CD4-positive, alpha-beta T cell (primary cell): Measurements from ENCODE around the gene COX7B. TPM values are rescaled to one million over a fixed set of nuclear protein-coding genes. Genes with fewer than 3 reads are reported as not detected.

Source experiments
- ATAC-seq: fragments of 200-7000 bp; cut with Tn5 transposase; one replicate; pipeline ENCODE4 v1.10.0; 2022; ENCODE audit warnings: mild to moderate bottlenecking; ENCODE audit not compliant: poor library complexity
- CTCF ChIA-PET: fragments of 350-600 bp; sonication (Branson Sonifier 250); formaldehyde crosslinking; loops from one replicate; lab custom pipeline; 2021; ENCODE audit warnings: antibody characterized with exemption, inconsistent platforms; lab: Charles Lee
- POLR2A ChIA-PET: fragments of 350-600 bp; sonication (Branson Sonifier 250); formaldehyde crosslinking; loops from one replicate; lab custom pipeline; 2021; ENCODE audit warnings: antibody characterized with exemption, inconsistent platforms; lab: Charles Lee
- DNase-seq, 14 experiments: peaks; one replicate each; pipeline ENCODE4 v3.0.0-alpha.2; 2013 to 2020; ENCODE audit warnings: mixed read lengths in 2 of 14
- H3K27ac ChIP-seq, 2 donors: one replicate each; pipeline versions ENCODE4 v1.5.1 to v1.7.0; 2013; ENCODE audit warnings: low read length in 2 of 2, low read depth in 1 of 2, mild to moderate bottlenecking in 1 of 2
- H3K27me3 ChIP-seq, 2 experiments: 1 replicate in 1 of 2; 2 replicates in 1 of 2; pipeline versions ENCODE4 v1.6.1 to v1.7.0; 2013; ENCODE audit warnings: low read length in 2 of 2, control low read depth in 1 of 2, mild to moderate bottlenecking in 1 of 2, moderate library complexity in 1 of 2; ENCODE audit not compliant: insufficient read depth in 2 of 2, control insufficient read depth in 1 of 2
- H3K36me3 ChIP-seq: one replicate; pipeline ENCODE4 v1.6.1; 2013; ENCODE audit warnings: low read length, control low read depth; ENCODE audit not compliant: insufficient read depth
- H3K4me1 ChIP-seq: one replicate; pipeline ENCODE4 v1.6.1; 2013; ENCODE audit warnings: low read length, control low read depth; ENCODE audit not compliant: insufficient read depth
- H3K4me3 ChIP-seq: one replicate; pipeline ENCODE4 v1.5.1; 2013; ENCODE audit warnings: mild to moderate bottlenecking, low read length, moderate library complexity
- H3K9me3 ChIP-seq, 2 experiments: 1 replicate in 1 of 2; 2 replicates in 1 of 2; pipeline versions ENCODE4 v1.6.1 to v1.7.0; 2013; ENCODE audit warnings: low read length in 2 of 2, mild to moderate bottlenecking in 2 of 2, control low read depth in 1 of 2, moderate library complexity in 1 of 2; ENCODE audit not compliant: control insufficient read depth in 1 of 2, insufficient read depth in 1 of 2
- H3K27ac Mint-ChIP-seq: one replicate; pipeline ENCODE4 v1.8.0; 2020; ENCODE audit warnings: mixed read lengths
- H3K27me3 Mint-ChIP-seq: one replicate; pipeline ENCODE4 v1.8.0; 2021; ENCODE audit warnings: mixed read lengths
- H3K36me3 Mint-ChIP-seq: one replicate; pipeline ENCODE4 v1.8.0; 2021; ENCODE audit warnings: low read depth, mixed read lengths
- H3K4me1 Mint-ChIP-seq: one replicate; pipeline ENCODE4 v1.8.0; 2021; ENCODE audit warnings: low read depth, mixed read lengths
- H3K4me3 Mint-ChIP-seq: one replicate; pipeline ENCODE4 v1.8.0; 2020; ENCODE audit warnings: mild to moderate bottlenecking, mixed read lengths
- H3K9me3 Mint-ChIP-seq: one replicate; pipeline ENCODE4 v1.8.0; 2020; ENCODE audit warnings: mixed read lengths
- intact Hi-C, 2 experiments: fragments of 100-400 bp; cut with DNase I in 1 of 2; cut with micrococcal nuclease in 1 of 2; formaldehyde crosslinking; loops; one replicate each; pipeline versions ENCODE4 v1.15.1 to v1.9.0; 2023 to 2025; cut with DNase I, micrococcal nuclease
- total RNA-seq, 174 experiments: library from RNA in 2 of 174; stranded (reverse) in 2 of 174; gene quantifications; one replicate each; pipeline ENCODE4 v1.2.3 and lab custom pipeline; 2021 to 2026
- TF ChIP-seq, protein P1 (sequence below): fragments of 200-600 bp; IDR thresholded peaks from one replicate; pipeline ENCODE4 v1.8.0; 2022; ENCODE audit warnings: antibody characterized with exemption, mild to moderate bottlenecking

The COX7B gene
- total RNA-seq, 2 experiments from 2014 or later: 106 to 117 TPM

DNA sequence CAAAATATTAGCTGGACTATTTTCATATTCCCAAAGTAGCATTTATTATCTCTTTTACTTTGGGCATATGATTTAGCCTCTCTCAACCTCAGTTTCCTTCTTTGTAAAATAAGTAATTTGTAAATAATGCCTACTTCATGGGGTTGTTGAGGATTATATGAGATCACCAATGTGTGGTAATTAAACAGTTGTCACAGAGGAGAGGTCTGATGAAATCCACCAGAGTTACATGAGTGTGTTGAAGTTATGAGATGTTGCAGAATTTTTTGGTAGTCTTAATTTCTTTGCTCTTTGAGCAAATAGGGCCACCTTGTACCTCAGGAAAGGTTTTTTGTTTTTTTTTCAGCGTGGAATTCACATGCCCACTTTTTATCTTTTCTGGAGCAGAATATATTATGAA, 1.4 kb downstream of the COX7B start:
- Mint-ChIP-seq H3K36me3 (peaks cover 36% of the 10 kb centered on the region), H3K9me3 (no peaks in the 10 kb centered on the region), H3K27ac (peak overlapping the region; percentile 99), H3K4me3 (peak overlapping the region; percentile 95), H3K27me3 (no peaks in the 10 kb centered on the region), H3K4me1 (peaks cover 28% of the 10 kb centered on the region)
- POLR2A ChIA-PET: interaction anchor here (1.3 to 3.0 kb wide), 4 partner anchors 10 to 1207 kb away, joined by 5 to 67 read pairs (median 12); partner anchors contain the start of genes ATP7A and ATRX
- peak overlapping the region; percentile 80 to 82 for H3K27ac ChIP-seq
- TF ChIP-seq, protein P1, sequence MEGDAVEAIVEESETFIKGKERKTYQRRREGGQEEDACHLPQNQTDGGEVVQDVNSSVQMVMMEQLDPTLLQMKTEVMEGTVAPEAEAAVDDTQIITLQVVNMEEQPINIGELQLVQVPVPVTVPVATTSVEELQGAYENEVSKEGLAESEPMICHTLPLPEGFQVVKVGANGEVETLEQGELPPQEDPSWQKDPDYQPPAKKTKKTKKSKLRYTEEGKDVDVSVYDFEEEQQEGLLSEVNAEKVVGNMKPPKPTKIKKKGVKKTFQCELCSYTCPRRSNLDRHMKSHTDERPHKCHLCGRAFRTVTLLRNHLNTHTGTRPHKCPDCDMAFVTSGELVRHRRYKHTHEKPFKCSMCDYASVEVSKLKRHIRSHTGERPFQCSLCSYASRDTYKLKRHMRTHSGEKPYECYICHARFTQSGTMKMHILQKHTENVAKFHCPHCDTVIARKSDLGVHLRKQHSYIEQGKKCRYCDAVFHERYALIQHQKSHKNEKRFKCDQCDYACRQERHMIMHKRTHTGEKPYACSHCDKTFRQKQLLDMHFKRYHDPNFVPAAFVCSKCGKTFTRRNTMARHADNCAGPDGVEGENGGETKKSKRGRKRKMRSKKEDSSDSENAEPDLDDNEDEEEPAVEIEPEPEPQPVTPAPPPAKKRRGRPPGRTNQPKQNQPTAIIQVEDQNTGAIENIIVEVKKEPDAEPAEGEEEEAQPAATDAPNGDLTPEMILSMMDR: no peak
- H3K27me3 ChIP-seq: no peaks in the 10 kb centered on the region
- peaks cover 24% of the 10 kb centered on the region for H3K36me3 ChIP-seq
- intact Hi-C loops: loop anchor here in 1 of 2 experiments (5.0 to 10.0 kb wide), 2 partner anchors 207 to 424 kb away; partner anchors contain the start of gene CYSLTR1
- peaks cover 17% of the 10 kb centered on the region for H3K4me1 ChIP-seq
- H3K9me3 ChIP-seq: no peaks in the 10 kb centered on the region
- no peak for DNase-seq
- CTCF ChIA-PET: interaction anchor here (3.4 to 3.5 kb wide), 2 partner anchors 9 to 124 kb away, joined by 17 to 30 read pairs; partner anchors contain the start of gene ATP7A
- peak overlapping the region; percentile 77 for H3K4me3 ChIP-seq
- ATAC-seq: no peak

DNA sequence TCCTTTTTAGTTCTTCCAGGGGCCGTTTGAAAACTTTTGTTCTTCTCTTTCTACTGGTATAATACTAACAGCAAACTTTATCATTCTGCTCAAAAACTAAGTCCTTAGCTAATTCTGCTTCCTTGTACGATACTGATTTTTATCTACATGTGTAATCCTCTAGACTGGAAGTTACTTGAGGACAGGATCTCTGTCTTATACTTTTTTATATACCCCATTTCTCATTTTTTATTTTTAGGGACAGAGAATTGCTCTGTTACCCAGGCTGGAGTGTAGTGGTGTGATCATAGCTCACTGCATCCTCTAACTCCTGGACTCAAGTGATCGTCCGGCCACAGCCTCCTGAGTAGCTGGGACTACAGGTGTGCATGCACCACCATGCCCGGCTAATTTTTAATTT, 2.2 kb downstream of the COX7B start:
- POLR2A ChIA-PET: no interaction called here
- CTCF ChIA-PET: interaction anchor here (3.4 to 3.5 kb wide), 2 partner anchors 9 to 123 kb away, joined by 17 to 30 read pairs; partner anchors contain the start of gene ATP7A

DNA sequence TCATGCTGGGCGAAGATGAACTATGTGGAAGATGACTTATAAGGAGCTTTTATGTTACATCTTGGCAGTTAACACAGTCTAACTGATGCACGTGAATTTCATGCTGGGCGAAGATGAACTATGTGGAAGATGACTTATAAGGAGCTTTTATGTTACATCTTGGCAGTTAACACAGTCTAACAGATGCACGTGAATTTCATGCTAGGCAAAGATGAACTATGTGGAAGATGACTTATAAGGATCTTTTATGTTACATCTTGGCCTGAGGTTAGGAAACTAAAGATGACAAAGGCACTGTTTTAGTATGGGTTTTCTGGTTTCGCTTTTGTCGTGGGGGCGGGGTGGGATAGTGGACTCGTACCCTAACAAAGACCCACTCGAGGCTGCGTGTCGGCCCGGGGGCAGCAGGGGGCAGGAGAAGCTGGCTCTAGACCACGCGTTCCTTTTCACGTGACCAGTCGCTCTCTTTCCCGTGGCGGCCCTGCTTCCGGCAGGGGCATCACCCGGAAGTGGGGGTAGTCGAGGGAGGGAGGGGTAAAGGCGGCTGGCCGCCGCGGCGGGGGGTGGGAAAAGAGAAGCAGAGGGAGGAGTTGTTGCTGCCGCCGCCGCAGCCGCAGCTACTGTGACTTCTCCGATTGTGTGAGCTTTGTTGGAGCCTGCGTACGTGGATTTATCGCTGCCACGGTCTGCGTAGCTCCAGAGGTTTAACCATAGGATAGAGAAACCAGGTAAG, 11.0 kb downstream of the COX7B start, which contains the start of gene ATP7A:
Gene ATP7A, plus strand, starts transcription at position 586 of the 733 bp plus-strand sequence. CDS start 60,949 bp downstream, outside the sequence.
- POLR2A ChIA-PET: interaction anchor here (0.7 to 4.5 kb wide), 9 partner anchors 9 to 1245 kb away, joined by 3 to 67 read pairs (median 4); partner anchors contain the start of genes COX7B, MAGT1 and PGK1

More for the DNA sequence above, 2.2 kb downstream of the COX7B start:
- TF ChIP-seq, protein P1: no peak
- Mint-ChIP-seq H3K4me3 (peak overlapping the region; percentile 95), H3K27me3 (no peaks in the 10 kb centered on the region), H3K9me3 (no peaks in the 10 kb centered on the region), H3K36me3 (peaks cover 34% of the 10 kb centered on the region), H3K27ac (peak overlapping the region; percentile 99), H3K4me1 (peaks cover 26% of the 10 kb centered on the region)
- no peak for ATAC-seq
- no peak for DNase-seq
- Histone ChIP-seq H3K4me3 (no peak overlapping the region), H3K9me3 (no peaks in the 10 kb centered on the region), H3K27me3 (no peaks in the 10 kb centered on the region), H3K36me3 (peaks cover 24% of the 10 kb centered on the region), H3K27ac (no peak overlapping the region), H3K4me1 (peaks cover 17% of the 10 kb centered on the region)
- intact Hi-C loops: loop anchor here in 1 of 2 experiments (5.0 to 10.0 kb wide), 2 partner anchors 206 to 423 kb away; partner anchors contain the start of gene CYSLTR1

More for the DNA sequence above, 11.0 kb downstream of the COX7B start, which contains the start of gene ATP7A:
- peak; percentile 90 for ATAC-seq
- Histone ChIP-seq H3K36me3 (no peaks in the 10 kb centered on the region), H3K9me3 (no peaks in the 10 kb centered on the region), H3K4me1 (peaks cover 3% of the 10 kb centered on the region), H3K4me3 (peak within 1 kb of the TSS; percentile 80), H3K27ac (peak within 1 kb of the TSS; percentile 77 to 82), H3K27me3 (no peaks in the 10 kb centered on the region)
- Mint-ChIP-seq H3K4me3 (peak within 1 kb of the TSS; percentile 97), H3K9me3 (no peaks in the 10 kb centered on the region), H3K27ac (peak within 1 kb of the TSS; percentile 93), H3K36me3 (peaks cover 5% of the 10 kb centered on the region), H3K27me3 (no peaks in the 10 kb centered on the region), H3K4me1 (peaks cover 29% of the 10 kb centered on the region)
- intact Hi-C loops: loop anchor here (1.0 to 10.0 kb wide), 4 partner anchors 15 to 115 kb away; partner anchors contain the start of genes MAGT1 (in 1 of the 2) and PGAM4 (in 1 of the 2)
- TF ChIP-seq, protein P1: peak; percentile 55
- CTCF ChIA-PET: interaction anchor here (1.4 to 2.6 kb wide), 3 partner anchors 10 to 115 kb away, joined by 7 to 30 read pairs (median 11); partner anchors contain the start of genes COX7B and MAGT1
- peak; percentile 77 to 95 (median 86) for DNase-seq
